Nephron progenitor cell (in vitro differentiated cells): ENCODE results near the gene LNX1.

ENCODE experiments used
- DNase-seq: peaks from one replicate; pipeline ENCODE4 v3.0.0; 2021
- H3K27ac Mint-ChIP-seq: 2 replicates; pipeline ENCODE4 v1.8.0; 2021; ENCODE audit warnings: mild to moderate bottlenecking, moderate library complexity, mixed read lengths
- H3K27me3 Mint-ChIP-seq: 2 replicates; pipeline ENCODE4 v1.8.0; 2021; ENCODE audit warnings: mild to moderate bottlenecking, low read depth, mixed read lengths; ENCODE audit not compliant: poor library complexity
- H3K36me3 Mint-ChIP-seq: 2 replicates; pipeline ENCODE4 v1.8.0; 2021; ENCODE audit warnings: low read depth, mixed read lengths
- H3K4me1 Mint-ChIP-seq: 2 replicates; pipeline ENCODE4 v1.8.0; 2021; ENCODE audit warnings: mixed read lengths
- H3K4me3 Mint-ChIP-seq: 2 replicates; pipeline ENCODE4 v1.8.0; 2021; ENCODE audit warnings: mild to moderate bottlenecking, moderate library complexity, mixed read lengths
- H3K9me3 Mint-ChIP-seq: 2 replicates; pipeline ENCODE4 v1.8.0; 2021; ENCODE audit warnings: mild to moderate bottlenecking, moderate library complexity, mixed read lengths
- CTCF ChIP-seq: fragments of 200-600 bp; sonication (generic); IDR thresholded peaks from 2 replicates; pipeline ENCODE4 v1.5.0; 2021; ENCODE audit warnings: antibody characterized with exemption

Gene LNX1

DNA sequence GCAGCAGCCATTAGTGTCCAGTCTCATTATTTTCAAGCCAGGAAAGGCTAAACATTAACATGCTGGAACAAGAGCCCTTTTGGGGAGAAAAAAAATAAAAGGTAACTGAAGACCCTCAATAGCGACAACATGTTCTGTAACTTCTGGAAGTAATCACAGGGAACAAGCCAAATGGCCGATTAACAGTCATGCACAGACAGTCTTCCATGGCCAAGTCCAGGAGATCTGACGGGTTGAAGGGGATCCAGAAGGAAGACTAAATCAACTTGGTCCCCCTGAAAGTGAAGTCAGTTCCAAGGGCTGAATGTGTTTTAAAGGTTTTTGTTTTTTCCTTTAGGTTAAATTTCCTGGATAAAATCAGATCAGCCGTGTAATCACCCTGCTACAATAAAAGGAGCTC, 52.5 kb downstream of the LNX1 start:
- no peak overlapping the region for H3K27ac Mint-ChIP-seq
- no peak for DNase-seq
- no peak overlapping the region for H3K4me3 Mint-ChIP-seq
- H3K36me3 Mint-ChIP-seq: no peaks in the 10 kb centered on the region
- H3K27me3 Mint-ChIP-seq: peaks cover 6% of the 10 kb centered on the region
- TF ChIP-seq CTCF: no peak
- H3K4me1 Mint-ChIP-seq: peaks cover 17% of the 10 kb centered on the region
- no peaks in the 10 kb centered on the region for H3K9me3 Mint-ChIP-seq

GRCh38 chr4:53537606-53538005, 53.7 kb downstream of the LNX1 start:
- no peak overlapping the region for H3K27ac Mint-ChIP-seq
- H3K4me3 Mint-ChIP-seq: no peak overlapping the region
- no peak for TF ChIP-seq CTCF

DNA sequence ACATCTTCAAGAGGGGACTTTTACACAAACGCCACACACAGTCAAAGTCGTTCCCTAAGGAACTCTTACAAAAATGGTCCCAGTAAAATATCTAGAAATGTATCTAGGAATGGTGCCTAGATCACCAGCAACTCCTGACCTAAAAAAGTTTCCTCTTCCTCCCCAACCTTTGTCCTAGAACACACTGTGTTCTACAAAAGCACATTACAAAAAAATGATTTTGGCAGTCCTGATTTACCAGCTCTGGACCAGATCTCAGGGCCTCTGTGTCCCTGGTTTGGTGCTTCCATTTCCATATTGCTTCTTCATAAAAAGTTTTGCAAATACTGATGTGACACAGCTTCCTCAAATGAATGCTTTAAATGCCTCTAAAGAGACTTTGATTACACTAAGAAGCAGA, 55.0 kb downstream of the LNX1 start:
- Mint-ChIP-seq H3K27ac (no peak overlapping the region), H3K4me3 (no peak overlapping the region), H3K9me3 (no peaks in the 10 kb centered on the region), H3K4me1 (peaks cover 31% of the 10 kb centered on the region), H3K36me3 (no peaks in the 10 kb centered on the region), H3K27me3 (peaks cover 6% of the 10 kb centered on the region)
- no peak for TF ChIP-seq CTCF
- DNase-seq: no peak

More at GRCh38 chr4:53537606-53538005, 53.7 kb downstream of the LNX1 start:
- H3K9me3 Mint-ChIP-seq: no peaks in the 10 kb centered on the region
- H3K27me3 Mint-ChIP-seq: peaks cover 6% of the 10 kb centered on the region
- H3K4me1 Mint-ChIP-seq: peaks cover 23% of the 10 kb centered on the region
- H3K36me3 Mint-ChIP-seq: no peaks in the 10 kb centered on the region
- DNase-seq: no peak

- no peak for TF ChIP-seq CTCF
- Mint-ChIP-seq H3K4me1 (peaks cover 33% of the 10 kb centered on the region), H3K4me3 (no peak overlapping the region), H3K27ac (no peak overlapping the region), H3K36me3 (no peaks in the 10 kb centered on the region), H3K27me3 (peaks cover 3% of the 10 kb centered on the region), H3K9me3 (no peaks in the 10 kb centered on the region)
- no peak for DNase-seq
Observed at GRCh38 chr4:53535567-53535966, 55.7 kb downstream of the LNX1 start.

GRCh38 chr4:53534684-53535083, 56.6 kb downstream of the LNX1 start:
- H3K4me3 Mint-ChIP-seq: no peak overlapping the region
- no peaks in the 10 kb centered on the region for H3K9me3 Mint-ChIP-seq
- H3K4me1 Mint-ChIP-seq: peaks cover 33% of the 10 kb centered on the region
- H3K27me3 Mint-ChIP-seq: peaks cover 3% of the 10 kb centered on the region
- DNase-seq: no peak
- H3K27ac Mint-ChIP-seq: no peak overlapping the region
- H3K36me3 Mint-ChIP-seq: no peaks in the 10 kb centered on the region
- TF ChIP-seq CTCF: no peak

GRCh38 chr4:53532521-53532920, 58.8 kb downstream of the LNX1 start:
- Mint-ChIP-seq H3K36me3 (no peaks in the 10 kb centered on the region), H3K4me3 (no peak overlapping the region), H3K9me3 (no peaks in the 10 kb centered on the region), H3K27me3 (peaks cover 2% of the 10 kb centered on the region), H3K27ac (no peak overlapping the region), H3K4me1 (peaks cover 34% of the 10 kb centered on the region)
- TF ChIP-seq CTCF: no peak
- no peak for DNase-seq
